Glomerular endothelial cell (primary cell): ENCODE data around the gene RCOR2. TPM values are rescaled to one million over a fixed set of nuclear protein-coding genes. Genes with fewer than 3 reads are reported as not detected.
"Not testable (repeated sequence)": the region's sequence is repeated elsewhere in the genome, so short reads cannot be mapped to it uniquely, and the experiment has no call there.

Experiments used
- DNase-seq: peaks from one replicate; pipeline ENCODE4 v3.0.0-alpha.2; 2011; ENCODE audit warnings: low read depth, low spot score; ENCODE audit errors: extremely low read depth
- total RNA-seq: library from RNA; depleted of rRNA; stranded (reverse); fragments of >200 nt; gene quantifications from 2 replicates; pipeline ENCODE4 v1.2.3, GENCODE V29; 2015

Gene RCOR2
- 0.29 and 1.1 TPM in 2 replicates for total RNA-seq

- DNase-seq, result no peak
Measured at GRCh38 chr11:63916837-63917691, at the start of gene RCOR2. Gene RCOR2 (minus strand): TSS chr11:63917164. CDS start chr11:63916456, 708 bp downstream.

DNA sequence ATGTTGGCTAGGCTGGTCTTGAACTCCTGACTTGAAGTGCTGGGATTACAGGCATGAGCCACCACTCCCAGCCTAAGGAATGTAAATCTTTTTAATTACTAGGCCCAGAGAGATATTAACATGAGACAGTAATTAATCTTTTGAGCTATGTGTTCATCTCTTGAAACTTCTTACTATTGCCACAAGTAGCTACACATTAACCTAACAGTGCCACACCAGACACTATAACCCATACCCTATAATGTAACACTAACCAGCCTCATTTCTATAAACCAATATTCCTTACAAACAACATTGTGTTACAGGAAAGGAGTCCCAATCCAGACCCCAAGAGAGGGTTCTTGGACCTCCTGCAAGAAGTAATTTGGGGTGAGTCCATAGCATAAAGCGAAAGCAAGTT is 49.5 kb upstream of the RCOR2 start:
- no peak for DNase-seq

DNA sequence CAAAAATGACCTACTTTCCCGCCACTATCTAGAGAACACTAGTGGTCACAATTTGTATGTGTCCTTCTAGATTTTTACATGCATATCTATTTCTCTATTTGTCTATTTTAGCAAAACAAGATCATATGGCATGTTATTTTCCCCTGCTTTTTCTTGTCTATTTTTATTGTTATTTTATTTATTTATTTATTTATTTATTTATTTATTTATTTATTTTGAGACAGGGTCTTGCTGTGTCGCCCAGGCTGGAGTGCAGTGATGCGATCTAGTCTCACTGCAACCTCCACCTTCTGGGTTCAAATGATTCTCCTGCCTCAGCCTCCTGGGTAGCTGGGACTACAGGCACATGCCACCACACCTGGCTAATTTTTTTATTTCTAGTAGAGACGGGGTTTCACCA is 46.9 kb upstream of the RCOR2 start:
- not testable (repeated sequence) for DNase-seq

DNA sequence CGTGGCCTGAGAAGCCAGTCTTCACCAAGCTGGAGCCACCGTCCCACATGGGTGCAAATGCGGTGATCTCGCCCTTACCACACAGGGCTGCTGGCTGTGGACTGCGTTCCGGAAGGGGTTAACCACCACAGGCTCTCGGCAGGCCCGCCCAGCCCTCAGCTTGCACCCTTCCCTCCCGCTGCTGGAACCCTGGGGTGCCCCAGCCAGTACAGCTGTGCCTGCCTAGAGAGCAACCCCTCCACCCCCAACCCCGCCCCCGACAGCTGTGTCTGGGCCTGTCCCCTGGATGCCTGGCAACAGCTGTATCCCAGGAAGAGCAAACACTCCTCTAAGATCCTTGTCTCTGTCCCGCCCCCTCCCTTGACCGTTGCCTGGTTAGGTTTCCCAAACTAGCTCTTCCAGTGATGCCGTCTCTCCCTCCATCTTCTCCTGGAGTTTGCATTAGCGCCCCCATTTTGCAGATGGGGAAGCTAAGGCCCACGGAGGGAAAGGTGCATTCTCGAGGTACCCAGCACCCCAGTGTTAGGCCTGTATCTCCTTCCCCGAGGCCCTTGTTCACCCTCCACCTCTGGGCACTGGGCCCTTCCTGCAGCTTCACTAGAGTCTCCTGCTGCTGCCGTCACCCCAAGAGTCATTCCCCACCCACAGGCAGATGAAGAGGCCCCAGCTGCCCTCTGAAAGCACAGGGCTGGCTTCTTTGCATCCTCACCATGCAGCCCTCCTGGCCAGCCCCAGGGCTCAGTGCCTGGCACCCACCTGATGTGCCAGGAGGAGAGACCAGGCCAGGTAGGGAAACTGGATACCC is 44.8 kb upstream of the RCOR2 start:
- no peak for DNase-seq

DNA sequence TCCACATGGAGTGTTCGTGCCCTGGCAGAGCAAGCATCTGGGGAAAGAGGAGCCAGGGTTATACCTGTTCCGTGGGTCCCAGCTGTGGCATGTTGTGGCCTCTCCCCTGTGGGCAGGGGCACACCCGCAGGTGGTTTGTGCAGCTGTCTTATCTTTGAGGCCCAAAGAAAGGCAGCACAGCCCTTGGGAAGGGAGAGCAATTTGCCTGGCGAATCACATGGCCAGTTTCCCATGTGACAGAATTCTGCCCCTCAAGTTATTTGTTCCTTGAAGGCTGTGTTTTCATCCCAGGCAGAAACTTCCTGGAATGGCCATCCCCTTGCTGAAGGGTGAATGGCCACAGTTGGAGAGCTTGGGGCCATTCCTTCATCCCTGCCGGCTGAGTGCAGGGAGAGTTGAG is 41.0 kb upstream of the RCOR2 start:
- DNase-seq, result no peak

DNA sequence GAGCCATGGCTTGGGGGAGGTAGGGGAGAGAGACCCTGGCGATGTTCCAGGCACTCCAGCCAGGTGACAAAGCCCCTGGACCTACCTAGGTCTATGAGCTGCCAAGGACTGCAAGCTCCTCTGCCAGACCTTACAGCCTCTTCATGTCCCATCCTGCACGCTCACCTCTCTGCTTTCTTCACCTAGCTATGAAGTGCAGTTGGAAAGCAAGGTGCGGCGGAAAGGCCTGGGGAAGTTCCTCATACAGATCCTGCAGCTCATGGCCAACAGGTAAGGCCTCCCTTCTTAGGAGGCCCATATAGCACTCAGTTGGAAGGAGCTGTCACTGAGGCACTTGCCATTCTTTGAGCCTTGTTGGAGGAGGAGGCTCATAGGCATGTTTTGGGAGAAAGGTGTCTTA is 35.6 kb upstream of the RCOR2 start:
- DNase-seq, result no peak

GRCh38 chr11:63951779-63952536 is 35.0 kb upstream of the RCOR2 start:
- no peak for DNase-seq

- DNase-seq, result no peak
Measured at GRCh38 chr11:63945477-63946163, 28.7 kb upstream of the RCOR2 start.

DNA sequence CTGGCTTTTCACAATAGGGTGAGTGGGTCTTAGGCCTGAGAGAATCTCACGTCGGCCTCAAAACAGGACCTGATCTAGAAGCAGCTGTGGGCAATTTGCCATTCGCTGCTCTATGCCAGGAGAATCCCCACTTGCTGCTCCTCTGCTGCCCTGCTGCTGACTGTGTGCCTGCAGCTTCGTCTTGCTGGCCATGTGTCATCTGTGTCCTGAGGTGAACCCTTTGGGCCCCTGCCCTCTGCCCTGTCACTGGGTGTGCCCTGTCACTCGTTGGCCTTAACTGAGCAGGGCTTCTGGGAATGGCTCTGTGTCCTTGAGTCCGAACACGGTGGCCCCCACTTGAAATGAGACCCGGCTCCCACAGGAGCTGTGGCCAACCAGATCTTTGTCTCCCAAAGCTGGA is 28.0 kb upstream of the RCOR2 start:
- no peak for DNase-seq

- no peak for DNase-seq
Measured at GRCh38 chr11:63942803-63943202, 25.8 kb upstream of the RCOR2 start.

DNA sequence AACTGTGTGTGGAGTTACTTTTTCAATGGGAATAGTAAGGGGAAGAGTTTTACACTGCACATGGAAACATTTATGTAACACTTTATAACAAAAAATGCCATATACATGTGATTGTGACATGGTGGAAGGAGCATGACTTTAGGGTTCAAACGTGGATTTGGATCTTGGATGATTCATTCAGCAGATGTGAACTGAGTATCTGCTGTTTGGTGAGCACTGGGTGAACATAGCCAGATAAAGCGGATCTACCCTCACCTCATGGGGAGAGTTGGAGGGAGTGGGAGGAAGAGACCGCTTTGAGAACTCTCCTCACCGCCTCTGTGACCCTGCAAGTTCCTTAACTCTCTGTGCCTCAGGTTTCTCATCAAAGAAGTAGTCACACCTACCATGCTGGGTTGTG is 24.9 kb upstream of the RCOR2 start:
- no peak for DNase-seq

GRCh38 chr11:63940786-63941185 is 23.8 kb upstream of the RCOR2 start:
- no peak for DNase-seq

DNA sequence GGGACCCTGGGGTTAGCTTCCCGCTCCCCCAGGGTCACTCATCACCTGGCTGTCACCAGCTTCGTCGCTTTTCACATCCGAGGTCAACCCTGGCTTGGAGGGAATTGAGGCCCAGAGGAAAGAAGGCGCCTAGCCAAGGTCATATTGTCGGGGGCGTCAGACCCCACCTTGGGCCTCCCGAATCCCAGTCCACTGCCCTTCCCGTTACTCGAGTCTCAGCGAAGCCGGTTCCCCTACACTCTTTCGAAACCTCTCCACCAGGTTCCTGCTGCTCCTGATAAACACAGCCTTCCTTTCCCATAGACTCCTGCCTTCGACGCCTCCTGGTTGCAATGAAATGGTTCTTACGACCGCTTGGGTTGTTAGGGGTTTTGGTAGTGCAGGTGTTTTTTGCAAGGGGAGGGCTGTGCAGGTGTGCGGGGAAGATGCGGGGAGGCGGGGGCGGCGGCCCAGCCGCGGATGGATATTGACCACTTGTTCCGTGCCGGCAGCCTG is 22.5 kb upstream of the RCOR2 start:
- no peak for DNase-seq

GRCh38 chr11:63938479-63939396 is 21.8 kb upstream of the RCOR2 start, which contains the start of gene NAA40:
Gene NAA40 (plus strand): TSS chr11:63939002. CDS start chr11:63939097, 95 bp downstream.
- peak; percentile 37 for DNase-seq

- DNase-seq, result no peak
Measured at GRCh38 chr11:63937713-63938478, 20.9 kb upstream of the RCOR2 start.

- DNase-seq, result no peak
Measured at GRCh38 chr11:63933459-63933858, 16.5 kb upstream of the RCOR2 start.

DNA sequence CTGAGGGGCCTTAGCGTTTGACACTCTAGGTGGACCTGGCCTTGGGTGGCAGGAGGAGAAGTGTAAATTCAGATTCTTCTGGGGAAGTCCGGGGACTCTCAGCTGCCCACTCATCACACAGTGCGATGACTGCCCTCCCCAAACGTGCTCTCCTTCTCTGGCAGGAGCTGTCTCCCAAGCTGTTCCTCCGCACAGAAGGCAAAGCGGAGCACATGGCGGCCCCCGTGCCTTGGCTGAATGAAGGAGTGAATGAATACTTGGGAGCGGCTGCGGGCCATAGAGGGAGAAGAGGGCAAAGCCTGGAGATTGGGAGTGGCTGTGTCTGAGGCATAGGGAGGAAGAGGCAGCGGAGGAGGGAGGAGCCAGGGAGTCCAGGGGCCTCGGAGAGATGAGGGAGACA is 14.9 kb upstream of the RCOR2 start:
- no peak for DNase-seq

GRCh38 chr11:63931045-63931444 is 14.1 kb upstream of the RCOR2 start:
- no peak for DNase-seq

- DNase-seq, result no peak
Measured at GRCh38 chr11:63929616-63930015, 12.7 kb upstream of the RCOR2 start.
